HG03442 (cell line): ENCODE results near the gene CNPY1.

ENCODE experiments used
- ATAC-seq: cut with Tn5 transposase; IDR thresholded peaks from one replicate; pipeline ENCODE4 v1.9.1; 2021; ENCODE audit warnings: mild to moderate bottlenecking, moderate library complexity; ENCODE audit not compliant: unreplicated experiment

The CNPY1 gene

GRCh38 chr7:155490697-155491628 lies 55.4 kb downstream of the CNPY1 start:
- peak; percentile 95 for ATAC-seq

GRCh38 chr7:155489862-155490696 lies 56.3 kb downstream of the CNPY1 start:
- ATAC-seq, result peak; percentile 21

GRCh38 chr7:155489158-155489840 lies 57.1 kb downstream of the CNPY1 start:
- no peak for ATAC-seq

GRCh38 chr7:155488483-155489127 lies 57.8 kb downstream of the CNPY1 start:
- ATAC-seq, result no peak

GRCh38 chr7:155487509-155488482 lies 58.6 kb downstream of the CNPY1 start:
- ATAC-seq, result no peak

- no peak for ATAC-seq
Measured at GRCh38 chr7:155486783-155487508, 59.4 kb downstream of the CNPY1 start.

- ATAC-seq, result no peak
Measured at GRCh38 chr7:155484483-155485399, 61.6 kb downstream of the CNPY1 start.

GRCh38 chr7:155483868-155484325 lies 62.5 kb downstream of the CNPY1 start:
- no peak for ATAC-seq

- ATAC-seq, result no peak
Measured at GRCh38 chr7:155483245-155483644, 63.1 kb downstream of the CNPY1 start.

GRCh38 chr7:155482511-155483183 lies 63.7 kb downstream of the CNPY1 start:
- peak; percentile 56 for ATAC-seq

- ATAC-seq, result no peak
Measured at GRCh38 chr7:155481764-155482163, 64.6 kb downstream of the CNPY1 start.

- peak; percentile 94 for ATAC-seq
Measured at GRCh38 chr7:155477476-155477875, 68.9 kb downstream of the CNPY1 start.

- ATAC-seq, result no peak
Measured at GRCh38 chr7:155471718-155472117, 74.6 kb downstream of the CNPY1 start.

- no peak for ATAC-seq
Measured at GRCh38 chr7:155470686-155471638, 75.4 kb downstream of the CNPY1 start.

- ATAC-seq, result no peak
Measured at GRCh38 chr7:155470186-155470487, 76.2 kb downstream of the CNPY1 start.
